Activated CD8-positive, alpha-beta T cell treated with anti-CD3 and anti-CD28 coated beads for 36 hours (primary cell): ENCODE results near the gene TEX54. TPM values are rescaled to one million over a fixed set of nuclear protein-coding genes. Genes with fewer than 3 reads are reported as not detected.
"Not testable (repeated sequence)": the region's sequence is repeated elsewhere in the genome, so short reads cannot be mapped to it uniquely, and the experiment has no call there.

ENCODE experiments used
- ATAC-seq: fragments of 200-7000 bp; cut with Tn5 transposase; one replicate; pipeline ENCODE4 v1.10.0; 2021; ENCODE audit warnings: mild to moderate bottlenecking, moderate library complexity
- CTCF ChIA-PET: fragments of 350-600 bp; sonication (Branson Sonifier 250); formaldehyde crosslinking; loops from one replicate; lab custom pipeline; 2021; ENCODE audit warnings: antibody characterized with exemption; lab: Charles Lee
- POLR2A ChIA-PET: fragments of 350-600 bp; sonication (Branson Sonifier 250); formaldehyde crosslinking; loops from one replicate; lab custom pipeline; 2021; ENCODE audit warnings: antibody characterized with exemption; lab: Charles Lee
- DNase-seq: peaks from one replicate; pipeline ENCODE4 v3.0.0-alpha.2; 2020
- H3K27ac Mint-ChIP-seq: one replicate; pipeline ENCODE4 v1.8.0; 2021; ENCODE audit warnings: mild to moderate bottlenecking, mixed read lengths
- H3K27me3 Mint-ChIP-seq: one replicate; pipeline ENCODE4 v1.8.0; 2021; ENCODE audit warnings: mixed read lengths
- H3K36me3 Mint-ChIP-seq: one replicate; pipeline ENCODE4 v1.8.0; 2021; ENCODE audit warnings: low read depth, mixed read lengths
- H3K4me1 Mint-ChIP-seq: one replicate; pipeline ENCODE4 v1.8.0; 2021; ENCODE audit warnings: low read depth, mixed read lengths
- H3K4me3 Mint-ChIP-seq: one replicate; pipeline ENCODE4 v1.8.0; 2021; ENCODE audit warnings: mild to moderate bottlenecking, moderate library complexity, mixed read lengths
- H3K9me3 Mint-ChIP-seq: one replicate; pipeline ENCODE4 v1.8.0; 2021; ENCODE audit warnings: mixed read lengths
- intact Hi-C: fragments of 100-400 bp; cut with micrococcal nuclease; formaldehyde crosslinking; loops from one replicate; pipeline ENCODE4 v1.10.0; 2022
- total RNA-seq, 2 experiments: library from RNA; stranded (reverse); gene quantifications; one replicate each; pipeline ENCODE4 v1.2.3, GENCODE V29; 2021
- TF ChIP-seq, protein P1 (sequence below): fragments of 200-600 bp; IDR thresholded peaks from one replicate; pipeline ENCODE4 v1.8.0; 2022; ENCODE audit warnings: antibody characterized with exemption, mild to moderate bottlenecking

The TEX54 gene
- total RNA-seq, 2 experiments from 2014 or later = not detected

DNA sequence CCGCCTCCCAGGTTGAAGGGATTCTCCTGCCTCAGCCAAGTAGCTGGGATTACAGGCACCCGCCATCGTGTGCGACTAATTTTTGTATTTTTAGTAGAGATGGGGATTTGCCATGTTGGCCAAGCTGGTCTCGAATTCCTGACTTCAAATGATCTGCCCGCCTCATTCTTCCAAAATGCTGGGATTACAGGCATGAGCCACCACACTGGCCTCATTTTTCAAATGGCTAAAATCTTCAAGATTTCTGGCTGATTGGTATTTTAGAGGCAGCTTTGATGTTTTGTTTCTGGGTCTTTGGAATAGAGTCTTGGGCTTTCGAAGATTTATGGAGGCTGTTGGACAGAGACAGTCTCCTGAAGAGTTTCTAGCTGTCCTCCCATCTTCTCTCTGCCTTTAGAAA, 42.2 kb upstream of the TEX54 start:
- Mint-ChIP-seq H3K27me3 (no peaks in the 10 kb centered on the region), H3K4me3 (no peak overlapping the region), H3K36me3 (peaks cover 29% of the 10 kb centered on the region), H3K9me3 (no peaks in the 10 kb centered on the region), H3K4me1 (peaks cover 7% of the 10 kb centered on the region), H3K27ac (no peak overlapping the region)
- TF ChIP-seq, protein P1, sequence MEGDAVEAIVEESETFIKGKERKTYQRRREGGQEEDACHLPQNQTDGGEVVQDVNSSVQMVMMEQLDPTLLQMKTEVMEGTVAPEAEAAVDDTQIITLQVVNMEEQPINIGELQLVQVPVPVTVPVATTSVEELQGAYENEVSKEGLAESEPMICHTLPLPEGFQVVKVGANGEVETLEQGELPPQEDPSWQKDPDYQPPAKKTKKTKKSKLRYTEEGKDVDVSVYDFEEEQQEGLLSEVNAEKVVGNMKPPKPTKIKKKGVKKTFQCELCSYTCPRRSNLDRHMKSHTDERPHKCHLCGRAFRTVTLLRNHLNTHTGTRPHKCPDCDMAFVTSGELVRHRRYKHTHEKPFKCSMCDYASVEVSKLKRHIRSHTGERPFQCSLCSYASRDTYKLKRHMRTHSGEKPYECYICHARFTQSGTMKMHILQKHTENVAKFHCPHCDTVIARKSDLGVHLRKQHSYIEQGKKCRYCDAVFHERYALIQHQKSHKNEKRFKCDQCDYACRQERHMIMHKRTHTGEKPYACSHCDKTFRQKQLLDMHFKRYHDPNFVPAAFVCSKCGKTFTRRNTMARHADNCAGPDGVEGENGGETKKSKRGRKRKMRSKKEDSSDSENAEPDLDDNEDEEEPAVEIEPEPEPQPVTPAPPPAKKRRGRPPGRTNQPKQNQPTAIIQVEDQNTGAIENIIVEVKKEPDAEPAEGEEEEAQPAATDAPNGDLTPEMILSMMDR = no peak
- ChIA-PET CTCF (interaction anchor here (0.9 to 2.5 kb wide), 3 partner anchors 9 to 88 kb away, joined by 3 to 9 read pairs (median 6); no protein-coding TSS in a partner anchor), POLR2A (interaction anchor here (1.4 to 1.5 kb wide), 2 partner anchors 20 to 34 kb away, joined by 8 read pairs; no protein-coding TSS in a partner anchor)
- intact Hi-C loops = no loop called here
- DNase-seq (no peak), ATAC-seq (no peak)

DNA sequence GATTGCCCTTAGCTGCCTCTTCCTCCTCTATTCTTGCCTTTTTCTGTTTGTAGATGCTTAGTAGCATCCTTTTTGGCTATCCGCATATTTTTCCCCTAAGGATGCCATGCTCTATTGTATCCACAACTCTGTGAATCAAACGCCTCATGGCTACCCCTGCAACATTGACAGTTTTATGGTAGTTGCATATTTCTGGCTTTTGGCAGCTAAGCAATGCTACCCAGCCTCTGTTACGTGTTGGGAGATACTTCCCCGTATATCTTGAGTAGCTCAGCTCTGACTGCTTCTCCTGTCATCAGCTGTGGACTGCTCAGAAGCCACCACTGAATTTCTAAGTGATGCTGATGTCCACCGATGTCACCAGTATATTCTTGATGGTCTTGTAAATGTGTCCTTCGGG, 33.0 kb upstream of the TEX54 start:
- Mint-ChIP-seq H3K36me3 (peaks cover 8% of the 10 kb centered on the region), H3K4me1 (peaks cover 20% of the 10 kb centered on the region), H3K27ac (no peak overlapping the region), H3K4me3 (no peak overlapping the region), H3K27me3 (no peaks in the 10 kb centered on the region), H3K9me3 (no peaks in the 10 kb centered on the region)
- no peak for DNase-seq
- CTCF ChIA-PET = interaction anchor here (1.0 to 2.3 kb wide), 5 partner anchors 9 to 273 kb away, joined by 3 to 7 read pairs (median 3); partner anchors contain the start of genes POLR2G and SLC3A2
- intact Hi-C loops = no loop called here
- TF ChIP-seq, protein P1 = no peak
- ATAC-seq = no peak
- POLR2A ChIA-PET = interaction anchor here (0.7 to 5.7 kb wide), 5 partner anchors 10 to 119 kb away, joined by 3 to 49 read pairs (median 11); partner anchors contain the start of gene SLC3A2

DNA sequence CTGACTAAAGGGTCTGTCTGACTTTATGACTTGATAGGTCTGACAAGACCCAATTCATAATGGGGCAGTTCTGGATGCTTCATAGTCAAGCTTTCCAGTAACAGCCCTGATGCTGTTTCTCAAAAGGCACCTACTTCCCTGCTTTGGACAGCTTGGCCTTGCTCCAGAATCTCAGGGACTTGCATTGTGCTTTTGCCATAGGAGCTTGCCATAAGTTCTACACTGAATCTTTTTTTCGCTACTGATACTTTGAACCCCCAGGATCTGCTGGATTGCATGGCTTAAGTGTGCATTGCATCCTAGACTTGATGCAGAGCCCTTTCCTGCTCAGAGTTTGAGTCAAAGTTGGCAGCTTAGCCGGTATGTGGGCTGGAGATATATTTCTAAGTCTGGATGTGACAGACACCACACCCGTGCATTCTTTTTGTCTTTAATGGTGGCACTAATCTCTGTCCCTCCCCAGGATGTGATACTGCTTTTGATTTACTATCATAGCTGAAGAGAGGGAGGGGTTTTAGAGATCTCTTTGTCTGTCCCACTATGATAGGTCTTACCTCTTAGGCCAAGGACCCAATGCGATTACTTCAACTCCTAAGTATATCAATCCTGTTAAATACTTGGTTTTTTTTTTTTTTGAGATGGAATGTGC, 31.2 kb upstream of the TEX54 start:
- peaks cover 29% of the 10 kb centered on the region for H3K4me1 Mint-ChIP-seq
- TF ChIP-seq, protein P1 = no peak
- H3K27ac Mint-ChIP-seq = no peak overlapping the region
- no peaks in the 10 kb centered on the region for H3K27me3 Mint-ChIP-seq
- ChIA-PET CTCF (interaction anchor here (0.9 to 4.7 kb wide), 9 partner anchors 8 to 133 kb away, joined by 3 to 47 read pairs (median 3); partner anchors contain the start of gene TMEM179B), POLR2A (interaction anchor here (0.6 to 5.7 kb wide), 7 partner anchors 8 to 102 kb away, joined by 3 to 49 read pairs (median 7); partner anchors contain the start of genes POLR2G, SLC3A2 and TEX54)
- intact Hi-C loops = no loop called here
- H3K4me3 Mint-ChIP-seq = no peak overlapping the region
- no peak for ATAC-seq
- H3K9me3 Mint-ChIP-seq = no peaks in the 10 kb centered on the region
- no peak for DNase-seq
- H3K36me3 Mint-ChIP-seq = peaks cover 11% of the 10 kb centered on the region

DNA sequence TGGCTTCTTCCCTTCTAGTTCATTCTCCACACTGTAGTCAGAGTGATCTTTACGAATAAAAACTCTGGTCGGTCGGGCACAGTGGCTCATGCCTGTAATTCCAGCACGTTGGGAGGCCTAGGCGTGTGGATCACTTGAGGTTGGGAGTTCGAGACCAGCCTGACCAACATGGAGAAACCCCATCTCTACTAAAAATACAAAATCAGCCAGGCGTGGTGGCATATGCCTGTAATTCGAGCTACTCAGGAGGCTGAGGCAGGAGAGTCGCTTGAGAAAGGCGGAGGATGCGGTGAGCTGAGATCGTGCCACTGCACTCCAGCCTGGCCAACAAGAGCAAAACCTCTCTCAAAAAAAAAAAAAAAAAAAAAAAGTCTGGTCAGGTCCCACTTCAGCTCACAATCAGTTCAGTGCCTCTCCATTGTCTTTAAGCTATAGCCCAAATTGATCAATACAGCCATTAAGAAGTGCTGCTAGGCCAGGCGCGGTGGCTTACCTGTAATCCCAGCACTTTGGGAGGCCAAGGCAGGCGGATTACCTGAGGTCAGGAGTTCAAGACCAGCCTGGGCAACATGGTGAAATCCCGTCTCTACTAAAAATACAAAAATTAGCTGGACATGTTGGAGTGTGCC, 29.0 kb upstream of the TEX54 start:
- not testable (repeated sequence) for H3K27me3 Mint-ChIP-seq, H3K9me3 Mint-ChIP-seq, DNase-seq, H3K4me3 Mint-ChIP-seq, ATAC-seq
- ChIA-PET POLR2A (interaction anchor here (0.6 to 5.7 kb wide), 9 partner anchors 8 to 235 kb away, joined by 3 to 31 read pairs (median 4); partner anchors contain the start of genes POLR2G, SLC3A2 and STX5), CTCF (interaction anchor here (0.7 to 4.7 kb wide), 10 partner anchors 8 to 437 kb away, joined by 3 to 47 read pairs (median 3); partner anchors contain the start of genes TEX54 and TMEM179B)
- intact Hi-C loops = loop anchor here (1.0 kb wide), 1 partner anchor 75 kb away; no protein-coding TSS in a partner anchor
- H3K4me1 Mint-ChIP-seq = peaks cover 40% of the 10 kb centered on the region
- peaks cover 25% of the 10 kb centered on the region for H3K36me3 Mint-ChIP-seq
- peak overlapping the region; percentile 61 for H3K27ac Mint-ChIP-seq

DNA sequence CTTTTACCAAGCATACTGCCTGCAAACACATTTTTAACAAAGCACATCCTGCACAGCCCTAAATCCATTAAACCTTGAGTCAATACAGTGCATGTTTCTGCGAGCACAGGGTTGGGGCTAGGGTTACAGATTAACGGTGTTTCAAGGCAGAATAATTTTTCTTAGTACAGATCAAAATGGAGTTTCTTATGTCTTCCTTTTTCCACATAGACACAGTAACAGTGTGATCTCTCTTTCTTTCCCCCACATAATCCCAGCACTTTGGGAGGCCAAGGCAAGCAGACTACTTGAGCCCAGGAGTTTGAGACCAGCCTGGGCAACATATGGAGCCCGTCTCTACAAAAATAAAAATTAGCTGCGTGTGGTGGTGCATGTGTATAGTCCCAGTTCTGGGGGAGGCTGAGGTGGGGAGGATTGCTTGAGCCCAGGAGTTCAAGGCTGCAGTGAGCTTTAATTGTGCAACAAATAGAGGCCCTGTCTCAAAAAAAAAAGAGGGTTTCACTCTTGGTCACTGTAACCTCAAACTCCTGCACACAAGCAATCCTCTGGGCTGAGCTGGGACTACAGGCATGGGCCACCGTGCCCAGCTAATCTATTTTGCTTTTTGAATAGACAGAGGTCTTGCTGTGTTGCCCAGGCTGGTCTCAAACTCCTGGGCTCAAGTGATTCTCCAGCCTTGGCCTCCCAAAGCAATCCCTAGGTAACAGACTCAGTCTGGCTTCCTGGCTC, 28.4 kb upstream of the TEX54 start:
- POLR2A ChIA-PET = interaction anchor here (0.6 to 5.7 kb wide), 5 partner anchors 19 to 235 kb away, joined by 3 to 31 read pairs (median 4); partner anchors contain the start of gene SLC3A2
- Mint-ChIP-seq H3K36me3 (peaks cover 30% of the 10 kb centered on the region), H3K27me3 (no peaks in the 10 kb centered on the region), H3K4me1 (peaks cover 41% of the 10 kb centered on the region), H3K27ac (peak overlapping the region; percentile 61), H3K4me3 (no peak overlapping the region), H3K9me3 (no peaks in the 10 kb centered on the region)
- intact Hi-C loops = no loop called here
- ATAC-seq = no peak
- TF ChIP-seq, protein P1 = no peak
- no peak for DNase-seq
- CTCF ChIA-PET = interaction anchor here (1.0 to 4.7 kb wide), 7 partner anchors 7 to 436 kb away, joined by 3 to 47 read pairs (median 3); partner anchors contain the start of gene TMEM179B

DNA sequence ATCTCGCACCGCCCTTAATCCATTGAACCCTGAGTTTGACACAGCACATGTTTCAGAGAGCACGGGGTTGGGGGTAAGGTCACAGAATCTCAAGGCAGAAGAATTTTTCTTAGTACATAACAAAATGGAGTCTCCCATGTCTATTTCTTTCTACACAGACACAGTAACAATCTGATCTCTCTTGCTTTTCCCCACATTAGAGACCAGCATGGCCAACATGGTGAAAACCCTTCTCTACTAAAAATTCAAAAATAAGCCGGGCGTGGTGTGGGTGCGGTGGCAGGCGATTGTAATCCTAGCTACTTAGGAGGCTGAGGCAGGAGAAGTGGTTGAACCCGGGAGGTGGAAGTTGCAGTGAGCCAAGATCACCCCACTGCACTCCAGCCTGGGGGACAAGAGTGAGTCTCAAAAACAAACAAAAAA, 26.7 kb upstream of the TEX54 start:
- H3K4me3 Mint-ChIP-seq, DNase-seq, CTCF ChIA-PET, ATAC-seq, intact Hi-C loops, H3K9me3 Mint-ChIP-seq, H3K27me3 Mint-ChIP-seq: not testable (repeated sequence)
- Mint-ChIP-seq H3K4me1 (peaks cover 42% of the 10 kb centered on the region), H3K27ac (peak overlapping the region; percentile 13), H3K36me3 (peaks cover 45% of the 10 kb centered on the region)
- POLR2A ChIA-PET = interaction anchor here (1.0 kb wide), 2 partner anchors 18 to 25 kb away, joined by 3 read pairs; no protein-coding TSS in a partner anchor
